Stromal cell of bone marrow (primary cell): ENCODE measurements around the gene PSME4.
"Not testable (repeated sequence)": the region's sequence is repeated elsewhere in the genome, so short reads cannot be mapped to it uniquely, and the experiment has no call there.

Source experiments
- DNase-seq: peaks from one replicate; pipeline ENCODE4 v3.0.0-alpha.2; 2012; ENCODE audit warnings: low read depth

Gene PSME4

GRCh38 chr2:53842891-53843290 is 127.9 kb downstream of the PSME4 start:
- no peak for DNase-seq

GRCh38 chr2:53841651-53842050 is 129.1 kb downstream of the PSME4 start:
- DNase-seq: not testable (repeated sequence)

- DNase-seq: no peak
Observed at GRCh38 chr2:53840580-53840979, 130.2 kb downstream of the PSME4 start.

- DNase-seq: not testable (repeated sequence)
Observed at GRCh38 chr2:53829980-53830290, 140.9 kb downstream of the PSME4 start.

- no peak for DNase-seq
Observed at GRCh38 chr2:53829273-53829979, 141.4 kb downstream of the PSME4 start.

GRCh38 chr2:53828331-53828730 is 142.5 kb downstream of the PSME4 start:
- DNase-seq: no peak

GRCh38 chr2:53827398-53828175 is 143.2 kb downstream of the PSME4 start:
- no peak for DNase-seq

GRCh38 chr2:53826587-53827397 is 144.0 kb downstream of the PSME4 start:
- DNase-seq: no peak

GRCh38 chr2:53826030-53826410 is 144.8 kb downstream of the PSME4 start:
- DNase-seq: no peak

GRCh38 chr2:53823639-53824038 is 147.2 kb downstream of the PSME4 start:
- DNase-seq: not testable (repeated sequence)

GRCh38 chr2:53821810-53822209 is 149.0 kb downstream of the PSME4 start:
- DNase-seq: no peak

- no peak for DNase-seq
Observed at GRCh38 chr2:53820711-53821110, 150.1 kb downstream of the PSME4 start.

GRCh38 chr2:53820048-53820447 is 150.7 kb downstream of the PSME4 start:
- no peak for DNase-seq

GRCh38 chr2:53819634-53820033 is 151.2 kb downstream of the PSME4 start:
- DNase-seq: no peak

GRCh38 chr2:53818854-53819435 is 151.8 kb downstream of the PSME4 start:
- DNase-seq: no peak
